ENCODE results near the gene DCAF8.

DCAF8 gene

DNA sequence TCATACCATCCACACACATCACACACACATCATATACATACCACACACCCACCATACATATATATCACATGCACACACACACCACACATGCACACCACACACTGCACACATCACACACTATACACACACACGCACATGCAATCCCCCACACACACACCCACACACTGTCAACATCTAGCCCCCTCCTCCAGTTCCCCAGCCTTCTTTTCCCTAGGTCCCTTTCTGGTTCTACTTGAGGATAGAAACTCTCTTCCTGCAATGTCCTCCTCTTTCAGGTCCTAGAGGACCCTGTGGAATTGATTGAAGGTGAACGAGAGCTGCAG is 67.7 kb downstream of the DCAF8 start:
- TF ChIP-seq, protein P1, sequence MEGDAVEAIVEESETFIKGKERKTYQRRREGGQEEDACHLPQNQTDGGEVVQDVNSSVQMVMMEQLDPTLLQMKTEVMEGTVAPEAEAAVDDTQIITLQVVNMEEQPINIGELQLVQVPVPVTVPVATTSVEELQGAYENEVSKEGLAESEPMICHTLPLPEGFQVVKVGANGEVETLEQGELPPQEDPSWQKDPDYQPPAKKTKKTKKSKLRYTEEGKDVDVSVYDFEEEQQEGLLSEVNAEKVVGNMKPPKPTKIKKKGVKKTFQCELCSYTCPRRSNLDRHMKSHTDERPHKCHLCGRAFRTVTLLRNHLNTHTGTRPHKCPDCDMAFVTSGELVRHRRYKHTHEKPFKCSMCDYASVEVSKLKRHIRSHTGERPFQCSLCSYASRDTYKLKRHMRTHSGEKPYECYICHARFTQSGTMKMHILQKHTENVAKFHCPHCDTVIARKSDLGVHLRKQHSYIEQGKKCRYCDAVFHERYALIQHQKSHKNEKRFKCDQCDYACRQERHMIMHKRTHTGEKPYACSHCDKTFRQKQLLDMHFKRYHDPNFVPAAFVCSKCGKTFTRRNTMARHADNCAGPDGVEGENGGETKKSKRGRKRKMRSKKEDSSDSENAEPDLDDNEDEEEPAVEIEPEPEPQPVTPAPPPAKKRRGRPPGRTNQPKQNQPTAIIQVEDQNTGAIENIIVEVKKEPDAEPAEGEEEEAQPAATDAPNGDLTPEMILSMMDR (IDR thresholded peaks at IDR 0.05; ENCODE audit: insufficient read depth, low read depth, low read length, missing control alignments) = no peak
- DNase-seq (ENCODE audit: low read depth) = no peak

DNA sequence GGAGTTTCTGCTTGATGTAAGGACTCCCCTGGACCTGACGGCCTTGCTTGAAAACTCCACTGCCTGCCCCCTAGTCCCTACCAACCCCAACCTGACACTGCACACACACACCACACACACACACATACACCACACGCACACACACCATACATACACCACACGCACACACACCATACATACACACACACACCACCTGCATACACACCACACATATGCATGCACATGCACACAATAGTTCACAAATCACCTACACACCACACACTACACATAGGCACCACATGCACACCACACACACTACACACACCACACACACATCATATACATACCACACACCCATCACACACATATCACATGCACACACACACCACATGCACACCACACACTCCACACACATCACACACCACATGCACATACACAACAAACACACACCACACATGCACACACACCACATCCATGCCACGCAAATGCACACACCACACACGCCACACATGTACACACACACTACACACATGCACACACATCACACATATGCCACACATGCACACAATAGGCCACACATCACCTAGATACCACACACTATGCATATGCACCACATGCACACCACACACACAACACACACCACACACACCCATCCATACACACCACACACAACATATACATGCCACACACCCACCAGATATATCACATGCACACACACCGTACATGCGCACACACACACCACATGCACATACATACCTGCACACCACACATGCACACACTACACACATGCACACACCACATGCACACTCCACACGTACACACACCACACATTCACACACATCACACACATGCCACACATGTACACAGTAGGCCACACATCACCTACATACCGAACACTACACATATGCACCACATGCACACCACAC is 68.3 kb downstream of the DCAF8 start:
- DNase-seq (ENCODE audit: low read depth) = no peak
- TF ChIP-seq, protein P1 (IDR thresholded peaks at IDR 0.05; ENCODE audit: insufficient read depth, low read depth, low read length, missing control alignments) = no peak

More for the DNA sequence above, 67.7 kb downstream of the DCAF8 start:
- no peak overlapping the region for H3K4me3 ChIP-seq (ENCODE audit: low read length)

DNA sequence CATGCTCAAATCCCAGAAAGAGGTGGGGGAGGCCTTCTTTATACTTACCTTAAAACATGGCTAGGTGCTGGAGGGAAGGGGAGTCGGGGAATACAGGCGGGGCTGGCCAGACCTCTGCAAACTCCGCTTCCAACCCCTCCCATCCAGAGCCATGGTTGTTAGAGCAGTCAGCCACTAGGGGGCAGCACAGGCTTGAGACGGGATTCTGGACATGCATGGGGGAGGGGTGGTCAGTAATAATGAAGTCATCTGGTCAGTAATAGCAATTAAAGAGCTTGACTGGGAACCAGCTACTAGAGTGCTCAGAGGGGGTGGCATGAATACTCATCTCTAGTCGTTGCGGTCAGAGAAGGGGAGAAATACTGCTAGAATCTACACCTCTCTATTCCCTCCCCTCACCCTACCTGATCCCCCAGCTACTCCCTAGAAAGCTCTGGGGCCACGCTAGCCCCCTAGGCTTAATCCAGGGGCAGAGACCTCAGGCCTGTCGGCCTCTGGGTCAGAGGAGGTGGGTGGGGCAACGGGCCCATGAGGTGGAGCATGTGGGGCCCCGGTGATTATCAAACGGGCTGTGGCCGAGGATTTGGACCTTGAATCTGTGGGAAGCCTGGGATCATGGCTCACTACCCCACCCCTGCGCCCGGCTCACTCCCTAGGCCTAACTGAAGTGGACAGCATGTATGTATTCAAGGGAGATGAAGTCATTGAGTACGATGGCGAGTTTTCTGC is 69.1 kb downstream of the DCAF8 start:
- TF ChIP-seq, protein P1 (IDR thresholded peaks at IDR 0.05; ENCODE audit: insufficient read depth, low read depth, low read length, missing control alignments) = peak; percentile 97
- peak; percentile 80 for DNase-seq (ENCODE audit: low read depth)
- H3K4me3 ChIP-seq (ENCODE audit: low read length) = no peak overlapping the region

More for the DNA sequence above, 68.3 kb downstream of the DCAF8 start:
- no peak overlapping the region for H3K4me3 ChIP-seq (ENCODE audit: low read length)

DNA sequence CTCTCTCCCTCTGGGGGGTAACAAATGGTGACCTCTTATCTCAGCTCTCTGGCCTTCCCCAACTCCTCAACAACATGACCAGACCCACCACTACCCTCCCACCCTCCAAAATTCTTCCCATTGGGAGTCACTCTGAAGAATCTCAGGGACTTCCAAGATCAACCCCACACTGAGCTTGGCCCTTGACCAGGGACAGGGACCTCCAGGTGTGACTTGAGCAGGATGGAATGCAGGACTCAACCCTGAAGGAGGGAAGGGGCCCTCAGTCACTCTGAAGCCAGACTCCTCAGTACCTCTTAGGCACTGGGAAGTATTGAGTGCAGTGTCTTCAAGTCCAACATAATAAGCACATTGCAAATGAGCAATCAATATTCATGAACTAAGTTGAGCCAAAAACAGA is 70.1 kb downstream of the DCAF8 start:
- TF ChIP-seq, protein P1 (IDR thresholded peaks at IDR 0.05; ENCODE audit: insufficient read depth, low read depth, low read length, missing control alignments) = no peak
- DNase-seq (ENCODE audit: low read depth) = no peak
- H3K4me3 ChIP-seq (ENCODE audit: low read length) = no peak overlapping the region

DNA sequence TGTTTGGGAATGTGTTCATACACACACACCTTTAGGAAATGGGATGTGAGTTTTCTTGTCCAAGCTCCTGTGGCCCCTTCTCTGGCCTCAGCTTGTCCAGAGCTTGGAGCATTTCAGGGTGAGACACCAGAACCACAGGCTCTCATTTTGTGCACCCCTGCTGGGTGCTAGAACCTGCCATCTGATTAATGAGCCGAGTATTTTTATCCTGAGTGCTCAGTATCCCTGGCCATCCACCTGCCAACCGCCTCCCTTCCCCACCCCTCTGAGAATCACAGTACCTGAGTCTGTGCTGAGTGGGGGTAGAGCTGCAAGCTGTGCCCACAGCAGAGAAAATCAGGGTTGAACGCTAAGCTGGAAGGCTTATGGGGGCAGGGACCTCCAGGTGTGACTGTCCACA is 70.6 kb downstream of the DCAF8 start:
- TF ChIP-seq, protein P1 (IDR thresholded peaks at IDR 0.05; ENCODE audit: insufficient read depth, low read depth, low read length, missing control alignments) = no peak
- no peak overlapping the region for H3K4me3 ChIP-seq (ENCODE audit: low read length)
- no peak for DNase-seq (ENCODE audit: low read depth)

DNA sequence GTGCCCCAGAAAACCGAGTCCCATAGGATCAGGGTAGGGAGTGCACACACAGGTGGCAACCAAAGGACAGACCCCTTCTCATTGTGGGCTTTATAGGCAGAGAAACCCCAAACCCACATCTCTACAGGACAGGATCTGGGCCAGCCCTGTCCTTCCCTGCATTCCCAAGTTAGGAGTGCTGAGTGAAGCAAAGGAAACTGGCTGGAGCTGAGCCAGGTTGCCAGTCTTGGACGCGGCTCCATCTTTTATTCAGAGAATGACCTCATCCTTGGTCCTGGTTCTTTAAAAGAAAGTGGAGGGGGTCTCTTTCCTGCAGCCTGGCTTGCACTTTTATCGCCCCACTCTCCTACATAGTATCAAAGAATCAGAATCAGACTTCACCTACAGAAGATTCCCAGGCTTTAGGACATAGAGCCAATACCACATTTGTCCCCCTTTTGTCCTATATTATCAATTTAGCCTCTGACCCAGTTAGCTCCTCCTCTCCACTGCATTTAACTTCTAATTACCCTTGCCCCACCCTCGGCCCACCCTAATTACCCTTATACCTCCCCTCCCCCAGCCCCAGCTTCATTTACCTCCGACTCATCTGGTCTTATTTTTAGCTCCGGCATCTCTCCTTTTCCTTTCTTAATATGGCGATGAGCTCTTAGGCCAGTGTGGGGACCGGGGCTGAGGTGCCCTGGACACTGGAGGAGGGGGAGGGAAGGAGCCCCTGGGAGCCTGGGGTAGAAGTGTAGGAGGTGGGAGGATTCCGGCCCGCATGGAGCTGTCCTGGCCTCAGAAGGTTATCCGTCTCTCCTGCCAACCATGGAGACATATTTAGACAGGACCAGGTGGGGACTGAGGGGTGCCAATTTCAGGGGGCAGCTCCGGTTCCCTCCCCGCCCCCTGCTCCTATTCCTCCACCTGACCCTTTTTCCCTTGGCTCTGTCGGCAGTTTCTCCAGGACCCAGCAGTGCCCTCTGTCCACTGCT is 72.4 kb downstream of the DCAF8 start, which contains the start of gene CASQ1:
CASQ1 (plus strand) TSS at position 927 of the 977 bp plus-strand sequence. CDS start 177 bp downstream, outside the sequence.
- DNase-seq (ENCODE audit: low read depth) = peak; percentile 32
- H3K4me3 ChIP-seq (ENCODE audit: low read length) = no peak within 1 kb of the TSS
- TF ChIP-seq, protein P1 (IDR thresholded peaks at IDR 0.05; ENCODE audit: insufficient read depth, low read depth, low read length, missing control alignments) = no peak
